ENCODE data around the gene PHACTR1. TPM values are rescaled to one million over a fixed set of nuclear protein-coding genes. Genes with fewer than 3 reads are reported as not detected.
"Not testable (repeated sequence)": the region's sequence is repeated elsewhere in the genome, so short reads cannot be mapped to it uniquely, and the experiment has no call there.

PHACTR1 gene
- polyA plus RNA-seq, 3 donors = 9.9 to 14.8 (median 12.4) TPM

GRCh38 chr6:12943549-12943948, 227.0 kb downstream of the PHACTR1 start:
- DNase-seq (ENCODE audit: low read depth in 3 of 3, low spot score in 2 of 3) = no peak

GRCh38 chr6:12944001-12944400, 227.4 kb downstream of the PHACTR1 start:
- DNase-seq (ENCODE audit: low read depth in 3 of 3, low spot score in 2 of 3) = no peak

- DNase-seq (ENCODE audit: low read depth in 3 of 3, low spot score in 2 of 3) = not testable (repeated sequence)
Observed at GRCh38 chr6:12944528-12944927, 228.0 kb downstream of the PHACTR1 start.

- DNase-seq (ENCODE audit: low read depth in 3 of 3, low spot score in 2 of 3) = peak in 1 of 3 donors; percentile 18
Observed at GRCh38 chr6:12947151-12947871, 230.7 kb downstream of the PHACTR1 start.

GRCh38 chr6:12947967-12948366, 231.4 kb downstream of the PHACTR1 start:
- DNase-seq (ENCODE audit: low read depth in 3 of 3, low spot score in 2 of 3) = no peak

DNA sequence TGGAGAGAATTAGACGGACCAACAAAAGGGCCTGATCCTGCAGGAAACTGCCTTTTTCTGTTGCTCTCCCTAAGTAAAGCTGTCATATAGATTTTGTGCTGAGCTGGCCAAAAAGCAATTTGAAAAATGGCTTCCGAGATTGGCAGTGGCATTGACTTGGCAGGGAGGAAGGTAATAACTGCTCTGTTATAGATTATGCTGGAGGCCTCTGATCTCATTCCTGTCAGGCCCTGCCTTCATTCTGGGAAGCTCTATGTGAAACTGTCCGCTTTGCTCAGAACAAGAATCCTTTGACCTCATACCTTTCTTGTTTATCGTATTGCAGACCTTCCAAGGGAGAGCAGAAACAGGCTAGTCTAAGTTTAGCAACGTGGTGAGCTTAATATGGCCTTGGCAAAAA, 234.4 kb downstream of the PHACTR1 start:
- no peak for DNase-seq (ENCODE audit: low read depth in 3 of 3, low spot score in 2 of 3)

- DNase-seq (ENCODE audit: low read depth in 3 of 3, low spot score in 2 of 3) = no peak
Observed at GRCh38 chr6:12951415-12951814, 234.8 kb downstream of the PHACTR1 start.

- no peak for DNase-seq (ENCODE audit: low read depth in 3 of 3, low spot score in 2 of 3)
Observed at GRCh38 chr6:12952318-12952717, 235.8 kb downstream of the PHACTR1 start.

DNA sequence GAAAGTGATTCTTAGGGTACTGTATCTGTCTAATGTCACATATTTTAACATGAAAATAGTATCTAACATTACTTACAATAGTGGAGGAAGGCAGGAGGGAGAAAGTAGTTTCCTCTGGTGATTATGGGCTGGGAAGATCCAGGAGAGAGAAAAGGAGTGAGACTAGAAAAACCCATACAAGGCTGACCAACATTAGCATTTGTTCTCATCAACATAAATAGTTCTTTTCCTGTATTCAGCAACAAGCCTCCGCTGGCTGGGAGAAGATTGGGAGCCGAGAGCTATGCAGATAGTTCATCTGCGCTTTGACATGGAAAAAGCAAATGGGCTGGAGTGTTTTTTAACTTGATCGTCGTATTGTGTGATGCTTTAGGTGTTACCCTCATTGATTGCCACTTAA, 239.4 kb downstream of the PHACTR1 start:
- no peak for DNase-seq (ENCODE audit: low read depth in 3 of 3, low spot score in 2 of 3)

DNA sequence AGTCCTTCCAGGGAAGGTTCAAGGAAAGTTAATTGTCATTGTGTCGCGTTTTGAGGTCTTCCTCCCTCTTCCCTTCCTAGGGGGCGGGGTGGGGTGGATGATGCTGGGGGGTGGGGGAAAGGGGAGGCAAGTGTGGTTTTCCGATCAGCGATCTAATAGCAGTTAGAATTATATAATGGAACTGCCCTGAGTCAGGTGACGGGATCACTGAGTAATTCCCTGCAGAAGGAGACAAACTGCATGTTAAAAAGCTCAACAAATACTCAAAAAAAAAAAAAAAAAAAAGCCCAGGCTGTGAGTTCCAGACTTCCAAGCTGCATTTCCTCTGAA, 240.4 kb downstream of the PHACTR1 start:
- DNase-seq (ENCODE audit: low read depth in 3 of 3, low spot score in 2 of 3) = no peak

- peak in 2 of 3 donors; percentile 27 to 43 for DNase-seq (ENCODE audit: low read depth in 3 of 3, low spot score in 2 of 3)
Observed at GRCh38 chr6:12957321-12958051, 240.9 kb downstream of the PHACTR1 start.

DNA sequence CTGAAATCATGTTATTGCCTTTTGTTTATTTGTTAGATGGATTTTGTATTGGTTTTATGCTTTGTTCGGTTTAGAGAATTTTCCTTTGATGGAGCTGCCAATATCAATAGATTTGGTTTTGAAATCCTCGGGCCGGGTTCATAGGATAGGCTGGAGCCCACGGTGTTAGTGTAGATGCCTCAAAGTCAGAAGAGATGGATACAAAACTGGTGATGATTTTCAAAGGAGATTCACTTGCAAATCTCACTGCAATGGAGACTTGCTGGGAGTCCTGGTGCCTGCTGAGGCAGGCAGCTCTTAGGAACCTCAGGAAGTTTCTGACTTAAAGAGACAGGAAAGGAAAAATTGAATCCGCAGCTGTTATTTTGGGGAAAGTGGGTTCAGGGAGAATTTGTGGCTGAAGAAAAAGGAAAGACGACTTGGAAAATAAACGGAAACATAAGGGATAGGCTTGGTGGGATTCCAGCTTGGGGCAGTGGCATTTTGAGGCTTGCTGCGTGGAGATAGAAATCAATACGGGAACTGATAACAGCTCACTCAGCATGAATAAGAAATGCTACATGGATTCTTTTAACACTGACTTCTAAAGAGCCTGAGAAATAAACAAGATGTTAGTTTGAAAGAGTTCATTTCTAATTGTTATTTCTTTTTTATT, 241.6 kb downstream of the PHACTR1 start:
- DNase-seq (ENCODE audit: low read depth in 3 of 3, low spot score in 2 of 3) = peak in 1 of 3 donors; percentile 25

DNA sequence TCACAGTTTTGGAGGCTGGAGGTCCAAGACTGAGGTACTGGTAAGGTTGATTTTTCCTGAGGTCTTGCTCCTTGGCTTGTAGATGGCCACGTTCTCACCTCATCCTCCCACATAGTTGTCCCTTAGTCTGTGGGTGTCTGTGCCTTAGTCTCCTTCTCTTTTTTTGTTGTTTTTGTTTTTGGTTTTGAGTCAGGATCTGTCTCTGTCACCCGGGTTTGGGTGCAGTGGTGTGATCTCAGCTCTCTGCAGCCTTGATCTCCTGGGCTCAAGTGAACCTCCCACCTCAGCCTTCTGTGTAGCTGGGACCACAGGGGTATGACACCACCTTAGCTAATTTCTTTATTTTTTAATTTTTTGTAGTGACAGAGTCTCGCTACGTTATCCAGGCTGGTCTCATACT, 245.2 kb downstream of the PHACTR1 start:
- no peak for DNase-seq (ENCODE audit: low read depth in 3 of 3, low spot score in 2 of 3)

DNA sequence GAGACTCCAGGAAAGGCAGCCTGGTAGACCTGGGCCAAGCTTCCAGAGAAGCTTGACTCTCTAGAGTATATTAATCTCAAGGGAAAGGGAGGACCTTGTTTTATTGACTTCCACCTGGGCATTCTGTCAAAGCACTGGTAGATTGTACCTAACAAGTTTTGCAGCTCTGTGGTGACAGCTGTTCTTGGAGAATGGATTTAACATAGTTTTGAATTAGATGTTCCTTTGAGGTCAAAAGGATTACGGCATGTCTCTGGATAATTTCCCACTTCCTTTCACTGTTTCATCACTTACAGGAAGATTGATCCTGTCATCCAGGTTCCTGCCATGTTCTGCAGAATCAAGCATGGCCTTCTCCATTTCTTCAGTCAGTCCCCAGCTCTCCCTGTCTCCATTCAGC, 246.0 kb downstream of the PHACTR1 start:
- DNase-seq (ENCODE audit: low read depth in 3 of 3, low spot score in 2 of 3) = no peak

- DNase-seq (ENCODE audit: low read depth in 3 of 3, low spot score in 2 of 3) = no peak
Observed at GRCh38 chr6:12962987-12963386, 246.4 kb downstream of the PHACTR1 start.

- no peak for DNase-seq (ENCODE audit: low read depth in 3 of 3, low spot score in 2 of 3)
Observed at GRCh38 chr6:12963567-12963966, 247.0 kb downstream of the PHACTR1 start.

DNA sequence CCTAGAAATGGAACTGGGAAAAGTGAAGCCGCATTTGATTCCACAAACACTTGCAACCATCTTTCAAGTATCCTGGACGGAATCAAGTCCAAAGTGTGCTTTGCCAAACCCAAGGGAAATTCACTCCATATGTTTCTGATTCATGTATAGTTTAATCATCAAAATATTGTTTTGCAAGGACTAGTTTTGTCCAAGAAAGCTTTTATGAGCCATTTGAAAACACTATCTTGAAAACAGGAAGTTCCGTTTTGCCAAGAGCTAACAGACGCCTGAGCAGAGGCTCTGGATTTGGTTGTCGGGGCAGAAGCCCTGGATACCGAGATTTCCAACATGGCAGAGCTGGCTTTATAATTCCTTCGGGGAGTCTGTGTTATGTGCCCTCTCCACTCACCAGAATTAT, 251.1 kb downstream of the PHACTR1 start:
- DNase-seq (ENCODE audit: low read depth in 3 of 3, low spot score in 2 of 3) = no peak

DNA sequence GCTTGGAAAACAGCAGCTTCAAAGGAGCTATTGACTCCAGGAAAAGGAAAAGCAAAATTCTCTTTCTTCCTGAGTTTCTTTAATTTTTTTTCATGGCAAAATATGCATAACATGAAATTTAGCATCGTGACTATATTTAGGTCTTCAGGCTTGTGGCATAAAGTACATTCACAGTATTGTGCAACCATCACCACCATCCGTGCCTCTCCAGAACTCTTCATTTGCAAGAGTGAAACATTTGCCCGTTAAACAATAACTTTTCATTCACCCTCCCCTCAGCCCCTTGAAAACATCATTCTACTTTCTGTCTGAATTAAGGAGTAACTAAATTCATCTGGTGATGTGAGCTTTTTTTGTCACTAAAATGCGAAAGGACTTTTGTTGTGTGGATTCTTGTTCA, 251.7 kb downstream of the PHACTR1 start:
- no peak for DNase-seq (ENCODE audit: low read depth in 3 of 3, low spot score in 2 of 3)

DNA sequence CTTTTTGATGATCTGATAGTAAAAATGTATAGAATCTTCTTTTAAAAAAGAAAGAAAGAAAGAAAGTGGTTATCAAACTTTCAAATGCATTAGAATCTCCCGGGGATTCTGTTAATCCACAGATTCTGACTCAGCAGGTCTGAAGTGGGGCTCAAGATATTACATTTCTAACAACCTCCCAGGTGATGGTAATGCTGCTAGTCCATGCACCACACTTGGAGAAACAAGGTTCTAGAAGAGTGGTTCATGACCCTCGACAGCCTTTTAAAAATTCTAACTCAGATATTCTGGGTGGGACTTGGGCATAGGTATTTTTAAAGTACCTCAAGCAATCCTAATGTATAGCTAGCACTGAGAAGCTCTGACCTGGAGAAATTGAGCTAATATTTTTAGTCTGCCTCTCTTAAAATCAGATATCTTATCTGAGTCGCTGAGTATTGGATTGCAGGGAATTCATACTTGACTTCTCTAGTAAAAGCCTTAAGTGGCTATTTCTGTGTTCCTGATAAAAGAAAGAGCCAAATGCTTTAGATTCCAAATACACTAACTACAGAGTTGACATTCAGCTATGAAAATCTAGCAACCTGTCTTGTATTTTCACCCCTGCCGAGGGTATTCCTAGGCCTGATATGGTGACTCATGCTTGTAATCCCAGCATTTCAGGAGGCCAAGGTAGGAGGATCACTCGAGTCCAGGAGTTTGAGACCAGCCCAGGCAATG, 252.4 kb downstream of the PHACTR1 start:
- DNase-seq (ENCODE audit: low read depth in 3 of 3, low spot score in 2 of 3) = no peak

DNA sequence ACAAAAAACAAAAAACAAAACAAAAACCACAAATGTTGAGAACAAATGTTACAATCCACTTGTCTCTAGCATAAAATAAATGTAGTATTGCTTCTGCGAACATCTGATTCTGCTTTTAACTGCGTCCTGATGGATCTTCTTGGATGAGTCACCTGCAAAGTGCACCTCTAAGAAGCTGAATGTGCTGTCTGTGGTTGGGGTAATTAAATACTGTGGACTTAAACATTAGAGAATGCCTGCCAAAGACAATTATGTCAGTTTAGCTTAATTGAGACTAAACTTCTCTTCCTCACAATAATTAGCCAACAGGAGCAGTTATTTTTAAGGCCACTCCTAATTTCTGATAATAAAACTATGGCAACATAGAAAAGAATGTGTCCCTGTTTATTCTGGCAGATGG, 253.4 kb downstream of the PHACTR1 start:
- no peak for DNase-seq (ENCODE audit: low read depth in 3 of 3, low spot score in 2 of 3)

DNA sequence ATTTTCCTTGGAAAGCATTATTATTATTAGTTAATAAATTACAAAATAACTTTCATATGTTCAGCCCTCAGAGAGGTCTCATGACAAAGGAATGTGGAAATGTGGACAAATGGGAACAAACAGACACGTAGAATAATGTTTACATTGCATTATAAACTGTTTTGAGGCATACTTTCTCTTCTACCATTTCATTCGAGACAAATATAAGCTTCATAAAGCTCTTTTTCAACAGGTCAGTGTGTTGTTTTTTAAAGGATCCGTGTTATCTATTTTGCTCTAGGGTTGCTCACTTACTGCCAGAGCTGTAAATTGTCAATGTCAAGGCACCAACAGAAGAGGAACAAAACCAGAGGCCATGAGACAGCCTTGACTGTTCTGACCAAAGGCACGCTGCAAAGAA, 256.8 kb downstream of the PHACTR1 start:
- peak in 1 of 3 donors; percentile 10 for DNase-seq (ENCODE audit: low read depth in 3 of 3, low spot score in 2 of 3)

Measured in right renal cortex interstitium (tissue), 3 donors.